ENCODE data around the gene CSNK1G1.

GRCh38 chr15:64333516-64333915 is 22.5 kb downstream of the CSNK1G1 start:
- TF ChIP-seq POLR2A (IDR thresholded peaks at IDR 0.05; ENCODE audit: low read length) (no peak), GATA1 (IDR thresholded peaks at IDR 0.05; ENCODE audit: low read depth, low read length) (no peak)
